Esophagus squamous epithelium (tissue), 5 donors: Measurements from ENCODE around the gene GLIS1. TPM values are rescaled to one million over a fixed set of nuclear protein-coding genes. Genes with fewer than 3 reads are reported as not detected.
A peak's percentile ranks its signal among the peaks of the same experiment; 100 is the strongest.

Experiments
- DNase-seq: peaks from one replicate; lab custom pipeline; 2025; lab: John Stamatoyannopoulos, UW
- H3K27ac ChIP-seq, 4 donors: fragments of 200-600 bp; sonication (generic); one replicate each; pipeline ENCODE4 v1.5.1; 2016 to 2019; ENCODE audit warnings: mild to moderate bottlenecking in 1 of 4
- H3K27me3 ChIP-seq, 4 donors: fragments of 200-600 bp; sonication (generic); 1 replicate in 3 of 4; 2 replicates in 1 of 4; pipeline versions ENCODE4 v1.5.1 to v1.6.0; 2017 to 2021; ENCODE audit warnings: antibody characterized with exemption in 1 of 4
- H3K36me3 ChIP-seq, 3 donors: fragments of 200-600 bp; sonication (generic); one replicate each; pipeline ENCODE4 v1.5.1; 2016 to 2019
- H3K4me1 ChIP-seq, 3 donors: fragments of 200-600 bp; sonication (generic); one replicate each; pipeline ENCODE4 v1.5.1; 2017 to 2019
- H3K4me3 ChIP-seq, 4 donors: fragments of 200-600 bp; sonication (generic); 1 replicate in 3 of 4; 2 replicates in 1 of 4; pipeline ENCODE4 v1.5.1; 2016 to 2019; ENCODE audit warnings: mild to moderate bottlenecking in 2 of 4, moderate library complexity in 1 of 4
- H3K9me3 ChIP-seq, 3 donors: fragments of 200-600 bp; sonication (generic); one replicate each; pipeline ENCODE4 v1.5.1; 2016 to 2019
- CTCF ChIP-seq, 6 experiments: fragments of 450-650 bp in 4 of 6; fragments of 200-600 bp in 2 of 6; sonication (generic) in 2 of 6; IDR thresholded peaks; one replicate each; pipeline ENCODE4 v1.5.1; 2016 to 2019; ENCODE audit warnings: antibody characterized with exemption in 6 of 6, mild to moderate bottlenecking in 4 of 6, moderate library complexity in 4 of 6
- POLR2A ChIP-seq, 4 donors: fragments of 450-650 bp; IDR thresholded peaks; one replicate each; pipeline ENCODE4 v1.6.1; 2017; ENCODE audit warnings: antibody characterized with exemption in 4 of 4, mild to moderate bottlenecking in 4 of 4, moderate library complexity in 3 of 4
- WGBS, 2 donors: methylation state at CpG; one replicate each; pipeline ENCODE4 v1.1.5; 2018; 5-methylcytosine and 5-hydroxymethylcytosine counted together
- intact Hi-C: fragments of 100-400 bp; cut with DNase I; formaldehyde crosslinking; loops from one replicate; pipeline ENCODE4 v1.15.0; 2022
- total RNA-seq, 4 donors: library from RNA; depleted of rRNA; stranded (reverse); fragments of >200 nt; gene quantifications; one replicate each; pipeline ENCODE4 v1.1.0, GENCODE V29; 2016
- donor health status: DM: yes; HTN: yes; CAD: no.

GLIS1 gene
- total RNA-seq, 4 donors from 2014 or later, result 0.57 TPM; not detected in 3

GRCh38 chr1:53755874-53756273 lies 16.9 kb upstream of the GLIS1 start:
- WGBS, 2 donors, result 54 to 67% methylated on average over 3 to 5 of the region's 5 CpGs
- Histone ChIP-seq H3K27ac (no peak overlapping the region), H3K4me3 (no peak overlapping the region), H3K27me3 (no peaks in the 10 kb centered on the region), H3K4me1 (no peaks in the 10 kb centered on the region), H3K9me3 (no peaks in the 10 kb centered on the region), H3K36me3 (no peaks in the 10 kb centered on the region)
- intact Hi-C loops, result loop anchor here (10.0 kb wide), 1 partner anchor 271 kb away; no protein-coding TSS in a partner anchor
- DNase-seq, result no peak
- TF ChIP-seq CTCF (IDR thresholded peaks at IDR 0.05), result no peak
- no peak for TF ChIP-seq POLR2A (IDR thresholded peaks at IDR 0.05)

- peak in 5 of 6 experiments; percentile 35 to 68 (median 54) for TF ChIP-seq CTCF (IDR thresholded peaks at IDR 0.05)
- no peak for TF ChIP-seq POLR2A (IDR thresholded peaks at IDR 0.05)
- no peak for DNase-seq
- intact Hi-C loops, result loop anchor here (10.0 kb wide), 1 partner anchor 270 kb away; no protein-coding TSS in a partner anchor
These were observed 15.7 kb upstream of the GLIS1 start for GRCh38 chr1:53754484-53755312.

GRCh38 chr1:53752281-53752680 lies 13.3 kb upstream of the GLIS1 start:
- Histone ChIP-seq H3K27me3 (no peaks in the 10 kb centered on the region), H3K36me3 (no peaks in the 10 kb centered on the region), H3K9me3 (no peaks in the 10 kb centered on the region), H3K27ac (no peak overlapping the region), H3K4me3 (no peak overlapping the region), H3K4me1 (no peaks in the 10 kb centered on the region)
- TF ChIP-seq CTCF (IDR thresholded peaks at IDR 0.05), result no peak
- no peak for TF ChIP-seq POLR2A (IDR thresholded peaks at IDR 0.05)
- no peak for DNase-seq
- WGBS, 2 donors, result 90% methylated on average over 6 of the region's 6 CpGs
- intact Hi-C loops, result loop anchor here (10.0 kb wide), 1 partner anchor 267 kb away; no protein-coding TSS in a partner anchor

More at GRCh38 chr1:53754484-53755312, 15.7 kb upstream of the GLIS1 start:
- Histone ChIP-seq H3K36me3 (no peaks in the 10 kb centered on the region), H3K27ac (no peak overlapping the region), H3K4me1 (no peaks in the 10 kb centered on the region), H3K4me3 (no peak overlapping the region), H3K9me3 (no peaks in the 10 kb centered on the region), H3K27me3 (no peaks in the 10 kb centered on the region)
- 43 to 46% methylated on average over 6 of the region's 6 CpGs for WGBS, 2 donors

GRCh38 chr1:53747841-53748240 lies 8.9 kb upstream of the GLIS1 start:
- no peak for DNase-seq
- Histone ChIP-seq H3K27me3 (peaks cover 0 to 16% (median 0%) of the 10 kb centered on the region in 4 donors), H3K9me3 (peaks cover 0 to 3% (median 1%) of the 10 kb centered on the region in 3 donors), H3K4me1 (no peaks in the 10 kb centered on the region), H3K4me3 (no peak overlapping the region), H3K27ac (no peak overlapping the region), H3K36me3 (no peaks in the 10 kb centered on the region)
- intact Hi-C loops, result no loop called here
- TF ChIP-seq POLR2A (IDR thresholded peaks at IDR 0.05), result no peak
- no peak for TF ChIP-seq CTCF (IDR thresholded peaks at IDR 0.05)
- WGBS, 2 donors, result 84 to 88% methylated on average over 3 to 7 of the region's 8 CpGs

GRCh38 chr1:53740621-53741105 lies 1.7 kb upstream of the GLIS1 start:
- H3K36me3 ChIP-seq, result no peaks in the 10 kb centered on the region
- peaks cover 8 to 35% (median 23%) of the 10 kb centered on the region in 3 donors for H3K4me1 ChIP-seq
- H3K9me3 ChIP-seq, result peaks cover 0 to 8% (median 3%) of the 10 kb centered on the region in 3 donors
- intact Hi-C loops, result no loop called here
- WGBS, 2 donors, result 57 to 94% methylated on average over 2 to 5 of the region's 8 CpGs
- no peak overlapping the region for H3K4me3 ChIP-seq
- peaks cover 8 to 88% (median 13%) of the 10 kb centered on the region in 4 donors for H3K27me3 ChIP-seq
- no peak overlapping the region for H3K27ac ChIP-seq
- DNase-seq, result no peak
- no peak for TF ChIP-seq POLR2A (IDR thresholded peaks at IDR 0.05)
- no peak for TF ChIP-seq CTCF (IDR thresholded peaks at IDR 0.05)
